LHCN-M2 (cell line): ENCODE measurements around the gene LIMS2. TPM values are rescaled to one million over a fixed set of nuclear protein-coding genes. Genes with fewer than 3 reads are reported as not detected.
A peak's percentile ranks its signal among the peaks of the same experiment; 100 is the strongest.

Experiments used
- DNase-seq: peaks from one replicate; pipeline ENCODE4 v3.0.0-alpha.2; 2012; ENCODE audit warnings: low read depth
- polyA plus RNA-seq: library from polyadenylated mRNA; unstranded; fragments of >200 nt; gene quantifications from one replicate; pipeline ENCODE4 v1.2.1, GENCODE V29; 2012; ENCODE audit warnings: missing spikeins
- total RNA-seq: library from RNA; depleted of rRNA; stranded (reverse); fragments of >200 nt; gene quantifications from 2 replicates; pipeline ENCODE4 v1.2.3, GENCODE V29; 2014; rRNA removed

The LIMS2 gene
- 1.9 and 2.3 TPM in 2 replicates for total RNA-seq
- polyA plus RNA-seq = 83.4 TPM

- peak; percentile 41 for DNase-seq
Measured at GRCh38 chr2:127675331-127676261, at the start of gene LIMS2. Gene LIMS2, minus strand, starts transcription at chr2:127675530. Its CDS starts 506 bp downstream, at chr2:127675024.

GRCh38 chr2:127722807-127723206, 47.5 kb upstream of the LIMS2 start:
- no peak for DNase-seq

GRCh38 chr2:127721978-127722355, 46.6 kb upstream of the LIMS2 start:
- DNase-seq = peak; percentile 26

- DNase-seq = peak; percentile 74
Measured at GRCh38 chr2:127721311-127721977, 46.1 kb upstream of the LIMS2 start.

- no peak for DNase-seq
Measured at GRCh38 chr2:127719301-127720218, 44.2 kb upstream of the LIMS2 start.

GRCh38 chr2:127718271-127718670, 42.9 kb upstream of the LIMS2 start:
- DNase-seq = no peak

- no peak for DNase-seq
Measured at GRCh38 chr2:127715778-127716449, 40.6 kb upstream of the LIMS2 start.

- DNase-seq = no peak
Measured at GRCh38 chr2:127713562-127713961, 38.2 kb upstream of the LIMS2 start.

GRCh38 chr2:127712999-127713398, 37.7 kb upstream of the LIMS2 start:
- DNase-seq = no peak

- no peak for DNase-seq
Measured at GRCh38 chr2:127709336-127709735, 34.0 kb upstream of the LIMS2 start.

- DNase-seq = no peak
Measured at GRCh38 chr2:127707890-127708648, 32.7 kb upstream of the LIMS2 start.

- no peak for DNase-seq
Measured at GRCh38 chr2:127706215-127706990, 31.1 kb upstream of the LIMS2 start.

- DNase-seq = no peak
Measured at GRCh38 chr2:127705391-127706065, 30.2 kb upstream of the LIMS2 start.

- DNase-seq = no peak
Measured at GRCh38 chr2:127704641-127705390, 29.5 kb upstream of the LIMS2 start.

- no peak for DNase-seq
Measured at GRCh38 chr2:127703282-127703681, 28.0 kb upstream of the LIMS2 start.

GRCh38 chr2:127702395-127703009, 27.2 kb upstream of the LIMS2 start:
- no peak for DNase-seq

- peak; percentile 68 for DNase-seq
Measured at GRCh38 chr2:127701651-127702394, 26.5 kb upstream of the LIMS2 start.
